Gastrocnemius medialis (tissue), 4 donors: ENCODE results near the gene DNASE1L2. TPM values are rescaled to one million over a fixed set of nuclear protein-coding genes. Genes with fewer than 3 reads are reported as not detected.

Source experiments
- ATAC-seq, 2 donors: fragments of 150-250 bp; one replicate each; pipeline ENCODE4 v1.9.1; 2016
- DNase-seq, 2 donors: peaks; one replicate each; pipeline ENCODE4 v3.0.0-alpha.2; 2019
- H3K27ac ChIP-seq, 4 donors: fragments of 200-600 bp; sonication (generic); 1 replicate in 1 of 4; 2 replicates in 3 of 4; pipeline ENCODE4 v1.5.1; 2016 to 2018; ENCODE audit warnings: mild to moderate bottlenecking in 2 of 4, moderate library complexity in 1 of 4
- H3K27me3 ChIP-seq, 3 donors: fragments of 200-600 bp; sonication (generic) in 2 of 3; 1 replicate in 1 of 3; 2 replicates in 2 of 3; pipeline versions ENCODE4 v1.5.1 to v1.6.0; 2016 to 2019; ENCODE audit warnings: mild to moderate bottlenecking in 1 of 3, moderate library complexity in 1 of 3
- H3K36me3 ChIP-seq, 2 donors: fragments of 200-600 bp; sonication (generic) in 1 of 2; one replicate each; pipeline ENCODE4 v1.5.1; 2017 to 2018
- H3K4me1 ChIP-seq, 2 donors: fragments of 200-600 bp; sonication (generic) in 1 of 2; one replicate each; pipeline ENCODE4 v1.5.1; 2016 to 2017; ENCODE audit warnings: mild to moderate bottlenecking in 2 of 2
- H3K4me3 ChIP-seq, 4 donors: fragments of 200-600 bp; sonication (generic) in 3 of 4; 1 replicate in 1 of 4; 2 replicates in 3 of 4; pipeline ENCODE4 v1.5.1; 2016 to 2019; ENCODE audit warnings: mild to moderate bottlenecking in 2 of 4
- H3K9me3 ChIP-seq, 3 donors: fragments of 200-600 bp; sonication (generic) in 2 of 3; 1 replicate in 1 of 3; 2 replicates in 2 of 3; pipeline ENCODE4 v1.5.1; 2016 to 2019
- POLR2A ChIP-seq, 2 donors: fragments of 450-650 bp; IDR thresholded peaks; one replicate each; pipeline ENCODE4 v1.6.1; 2017; ENCODE audit warnings: antibody characterized with exemption in 2 of 2, mild to moderate bottlenecking in 2 of 2, moderate library complexity in 2 of 2
- in situ Hi-C, 4 donors: fragments of 200-750 bp; cut with MboI; loops; one replicate each; pipeline versions ENCODE4 v1.15.0 to v1.8.0; 2017; ENCODE audit warnings: low sequenced_read_pairs in 4 of 4
- intact Hi-C: fragments of 100-400 bp; cut with DNase I; formaldehyde crosslinking; loops from one replicate; pipeline ENCODE4 v1.15.1; 2023; ENCODE audit warnings: low total_unique reads
- total RNA-seq, 4 donors: library from RNA; depleted of rRNA; stranded (reverse); fragments of >200 nt; gene quantifications; one replicate each; pipeline versions ENCODE4 v1.1.0 to v1.2.3, GENCODE V29; 2016
- TF ChIP-seq, protein P1 (sequence below), 5 experiments: fragments of 450-650 bp in 3 of 5; fragments of 200-600 bp in 2 of 5; sonication (generic) in 2 of 5; IDR thresholded peaks in 4 of 5; conservative IDR thresholded peaks in 1 of 5; 1 replicate in 4 of 5; 2 replicates in 1 of 5; pipeline ENCODE4 v1.5.1; 2016 to 2019; ENCODE audit warnings: antibody characterized with exemption in 5 of 5, mild to moderate bottlenecking in 3 of 5, moderate library complexity in 3 of 5

The DNASE1L2 gene
- total RNA-seq, 4 donors from 2014 or later, result 0.69 to 2.1 TPM; not detected in 2

- H3K36me3 ChIP-seq, result peaks cover 0 to 62% of the 10 kb centered on the region in 2 donors
- in situ Hi-C loops (no loop called here), intact Hi-C loops (no loop called here)
- H3K4me3 ChIP-seq, result no peak overlapping the region
- TF ChIP-seq POLR2A (IDR thresholded peaks at IDR 0.05), result no peak
- TF ChIP-seq, protein P1, sequence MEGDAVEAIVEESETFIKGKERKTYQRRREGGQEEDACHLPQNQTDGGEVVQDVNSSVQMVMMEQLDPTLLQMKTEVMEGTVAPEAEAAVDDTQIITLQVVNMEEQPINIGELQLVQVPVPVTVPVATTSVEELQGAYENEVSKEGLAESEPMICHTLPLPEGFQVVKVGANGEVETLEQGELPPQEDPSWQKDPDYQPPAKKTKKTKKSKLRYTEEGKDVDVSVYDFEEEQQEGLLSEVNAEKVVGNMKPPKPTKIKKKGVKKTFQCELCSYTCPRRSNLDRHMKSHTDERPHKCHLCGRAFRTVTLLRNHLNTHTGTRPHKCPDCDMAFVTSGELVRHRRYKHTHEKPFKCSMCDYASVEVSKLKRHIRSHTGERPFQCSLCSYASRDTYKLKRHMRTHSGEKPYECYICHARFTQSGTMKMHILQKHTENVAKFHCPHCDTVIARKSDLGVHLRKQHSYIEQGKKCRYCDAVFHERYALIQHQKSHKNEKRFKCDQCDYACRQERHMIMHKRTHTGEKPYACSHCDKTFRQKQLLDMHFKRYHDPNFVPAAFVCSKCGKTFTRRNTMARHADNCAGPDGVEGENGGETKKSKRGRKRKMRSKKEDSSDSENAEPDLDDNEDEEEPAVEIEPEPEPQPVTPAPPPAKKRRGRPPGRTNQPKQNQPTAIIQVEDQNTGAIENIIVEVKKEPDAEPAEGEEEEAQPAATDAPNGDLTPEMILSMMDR (IDR thresholded peaks at IDR 0.05 in 4 of 5, conservative IDR thresholded peaks at IDR 0.05 in 1 of 5), result no peak
- H3K27ac ChIP-seq, result no peak overlapping the region
- H3K4me1 ChIP-seq, result peaks cover 13% of the 10 kb centered on the region in 2 donors
- ATAC-seq (no peak), DNase-seq (no peak)
- peaks cover 10 to 18% (median 17%) of the 10 kb centered on the region in 3 donors for H3K27me3 ChIP-seq
- no peaks in the 10 kb centered on the region for H3K9me3 ChIP-seq
Measured at GRCh38 chr16:2235234-2235651, 1.0 kb upstream of the DNASE1L2 start.

- Histone ChIP-seq H3K9me3 (no peaks in the 10 kb centered on the region), H3K27ac (no peak overlapping the region), H3K36me3 (peaks cover 0 to 60% of the 10 kb centered on the region in 2 donors), H3K4me1 (peaks cover 13% of the 10 kb centered on the region in 2 donors), H3K4me3 (no peak overlapping the region), H3K27me3 (peaks cover 10 to 18% (median 17%) of the 10 kb centered on the region in 3 donors)
- DNase-seq (no peak), ATAC-seq (no peak)
- TF ChIP-seq, protein P1 (IDR thresholded peaks at IDR 0.05 in 4 of 5, conservative IDR thresholded peaks at IDR 0.05 in 1 of 5), result no peak
- TF ChIP-seq POLR2A (IDR thresholded peaks at IDR 0.05), result no peak
- intact Hi-C loops, result no loop called here
- in situ Hi-C loops, result no loop called here
Measured at GRCh38 chr16:2235695-2236336, 428 bp upstream of the DNASE1L2 start.

GRCh38 chr16:2237102-2237482 lies 848 bp downstream of the DNASE1L2 start:
- no peak for DNase-seq
- H3K9me3 ChIP-seq, result no peaks in the 10 kb centered on the region
- ATAC-seq, result no peak
- intact Hi-C loops, result no loop called here
- H3K27me3 ChIP-seq, result peaks cover 10 to 18% (median 17%) of the 10 kb centered on the region in 3 donors
- H3K4me1 ChIP-seq, result peaks cover 13% of the 10 kb centered on the region in 2 donors
- no peak overlapping the region for H3K27ac ChIP-seq
- H3K4me3 ChIP-seq, result no peak overlapping the region
- TF ChIP-seq POLR2A (IDR thresholded peaks at IDR 0.05), result no peak
- TF ChIP-seq, protein P1 (IDR thresholded peaks at IDR 0.05 in 4 of 5, conservative IDR thresholded peaks at IDR 0.05 in 1 of 5), result no peak
- peaks cover 0 to 54% of the 10 kb centered on the region in 2 donors for H3K36me3 ChIP-seq
- in situ Hi-C loops, result no loop called here

- in situ Hi-C loops, result no loop called here
- ATAC-seq (peak in 1 of 2 donors; percentile 14), DNase-seq (no peak)
- peaks cover 10 to 18% (median 17%) of the 10 kb centered on the region in 3 donors for H3K27me3 ChIP-seq
- no peak for TF ChIP-seq POLR2A (IDR thresholded peaks at IDR 0.05)
- TF ChIP-seq, protein P1 (IDR thresholded peaks at IDR 0.05 in 4 of 5, conservative IDR thresholded peaks at IDR 0.05 in 1 of 5), result no peak
- no peaks in the 10 kb centered on the region for H3K9me3 ChIP-seq
- peaks cover 0 to 54% of the 10 kb centered on the region in 2 donors for H3K36me3 ChIP-seq
- intact Hi-C loops, result no loop called here
- no peak overlapping the region for H3K27ac ChIP-seq
- H3K4me3 ChIP-seq, result no peak overlapping the region
- peaks cover 13% of the 10 kb centered on the region in 2 donors for H3K4me1 ChIP-seq
Measured at GRCh38 chr16:2237493-2238149, 1.4 kb downstream of the DNASE1L2 start.
